ENCODE measurements around the gene VPS35L. TPM values are rescaled to one million over a fixed set of nuclear protein-coding genes. Genes with fewer than 3 reads are reported as not detected.
"Not testable (repeated sequence)": the region's sequence is repeated elsewhere in the genome, so short reads cannot be mapped to it uniquely, and the experiment has no call there.

The VPS35L gene
- polyA plus RNA-seq, 5 donors, result 50.5 to 56.9 (median 55.9) TPM

DNA sequence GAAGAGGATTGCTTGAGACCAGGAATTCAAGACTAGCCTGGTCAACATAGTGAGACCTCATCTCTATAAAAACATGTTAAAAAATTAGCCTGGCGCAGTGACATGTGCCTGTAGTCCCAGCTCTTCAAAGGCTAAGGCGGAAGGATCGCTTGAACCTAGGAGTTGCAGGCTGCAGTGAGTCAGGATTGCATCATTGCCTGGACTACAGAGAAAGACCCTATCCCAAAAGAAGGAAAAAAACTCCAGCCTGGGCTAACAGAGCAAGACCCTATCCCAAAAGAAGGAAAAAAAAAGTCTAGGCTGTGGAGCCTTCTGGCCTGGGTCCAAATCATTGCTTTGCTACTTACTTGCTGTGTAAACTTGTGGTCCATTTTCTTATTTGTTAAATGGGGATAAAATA lies 26.8 kb upstream of the VPS35L start:
- no peak for DNase-seq

DNA sequence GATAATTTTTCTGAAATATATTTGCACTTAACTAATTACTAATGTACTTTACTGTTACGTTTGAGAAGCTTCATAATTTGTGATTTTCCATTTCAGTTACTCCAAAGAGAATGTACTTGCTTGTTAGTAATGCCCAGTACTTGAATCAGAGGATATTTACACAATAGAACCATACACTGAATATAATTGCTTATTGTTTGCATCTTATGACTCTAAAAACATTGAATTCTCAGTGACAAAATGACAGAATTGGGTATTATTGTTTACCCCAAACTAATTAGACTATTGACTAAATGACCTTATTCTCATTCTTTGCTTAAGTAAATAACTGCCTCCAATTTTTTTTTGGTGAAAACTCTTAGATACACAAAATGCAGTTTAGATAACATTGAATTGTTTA lies 22.9 kb upstream of the VPS35L start:
- DNase-seq, result no peak

DNA sequence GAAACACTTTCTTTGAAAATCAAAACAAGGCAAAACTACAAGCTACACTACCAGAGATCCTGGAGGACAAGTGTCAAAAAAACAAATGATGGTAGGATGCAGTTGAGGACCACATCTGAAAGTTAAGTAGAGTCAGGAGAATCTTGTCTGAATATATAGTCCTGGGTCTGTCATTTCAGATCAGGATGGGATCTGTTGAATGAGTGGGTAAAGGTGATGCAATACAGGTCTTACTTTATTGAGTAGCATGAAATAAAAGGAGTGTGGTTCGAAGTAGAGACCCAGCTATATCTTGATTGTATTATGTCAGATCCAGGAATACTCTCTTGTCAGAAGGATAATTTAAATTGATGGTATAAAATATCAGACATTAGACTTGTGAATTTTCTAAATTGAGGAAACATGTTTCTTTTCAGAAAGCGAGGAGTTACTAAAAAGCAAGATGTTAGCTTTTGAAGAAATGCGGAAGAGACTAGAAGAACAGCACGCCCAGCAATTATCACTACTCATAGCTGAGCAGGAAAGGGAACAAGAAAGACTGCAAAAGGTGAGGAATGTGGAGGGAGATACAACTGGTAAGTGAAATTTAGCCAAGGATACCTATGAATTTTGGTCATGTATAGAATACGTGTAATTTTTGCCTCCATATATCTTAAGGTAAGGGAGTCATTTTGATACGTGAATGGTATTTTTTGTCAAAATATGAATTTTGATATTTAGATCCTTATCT lies 15.1 kb upstream of the VPS35L start:
- DNase-seq, result no peak

DNA sequence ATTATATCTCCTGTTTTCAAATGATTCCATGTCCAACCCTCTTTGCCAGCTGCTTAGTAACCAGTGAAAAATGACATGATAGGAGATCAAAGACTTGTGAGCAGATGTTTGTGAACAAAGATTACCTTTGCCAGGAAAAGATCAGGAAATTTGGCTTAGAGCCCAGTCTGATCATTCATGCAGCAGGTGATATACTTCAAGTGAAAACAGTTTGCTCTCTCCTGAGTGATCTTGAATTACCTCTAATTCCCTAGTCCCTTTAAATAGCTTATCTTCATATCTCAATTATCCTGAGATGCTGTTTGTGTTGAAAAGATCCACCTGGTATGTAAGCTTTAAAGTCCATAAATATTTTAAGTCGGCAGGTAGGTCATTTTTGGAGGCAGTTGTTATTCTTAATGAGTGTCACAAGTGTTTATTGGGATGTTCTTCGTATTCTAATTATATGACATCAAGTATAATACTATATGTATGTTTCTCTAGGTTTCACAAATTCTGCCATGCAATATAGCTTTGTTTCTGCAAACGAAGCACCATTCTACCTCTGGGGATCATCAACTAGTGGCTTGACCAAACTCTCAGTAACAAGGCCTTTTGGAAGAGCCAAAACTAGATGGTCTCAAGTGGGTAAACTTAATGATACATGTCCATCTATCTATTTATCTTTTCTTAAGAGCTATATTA lies 13.2 kb upstream of the VPS35L start:
- DNase-seq, result no peak

GRCh38 chr16:19543278-19543996 lies 12.1 kb upstream of the VPS35L start:
- not testable (repeated sequence) for DNase-seq

- DNase-seq, result no peak
These were observed 7.4 kb upstream of the VPS35L start for GRCh38 chr16:19548144-19548543.

DNA sequence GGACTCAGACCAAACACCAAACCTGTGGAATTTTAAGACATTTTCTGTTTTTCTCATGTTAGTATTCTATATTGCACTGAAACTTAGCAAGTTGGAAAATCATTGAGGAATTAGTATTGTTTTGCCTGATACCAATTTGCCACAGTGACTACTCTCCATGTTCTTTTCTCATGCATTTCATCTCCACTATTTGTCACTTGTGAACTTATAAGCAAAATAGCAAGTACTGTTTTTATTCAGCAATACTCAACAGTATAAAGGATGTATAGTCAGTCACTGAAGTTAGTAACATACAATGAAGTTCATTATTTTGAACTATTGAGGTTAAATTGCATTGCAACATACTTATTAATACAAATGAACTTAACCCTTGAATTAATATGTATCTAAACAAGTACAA lies 5.8 kb upstream of the VPS35L start:
- no peak for DNase-seq

GRCh38 chr16:19555938-19556771 lies 652 bp downstream of the VPS35L start:
- DNase-seq, result peak in 1 of 2 donors; percentile 4

DNA sequence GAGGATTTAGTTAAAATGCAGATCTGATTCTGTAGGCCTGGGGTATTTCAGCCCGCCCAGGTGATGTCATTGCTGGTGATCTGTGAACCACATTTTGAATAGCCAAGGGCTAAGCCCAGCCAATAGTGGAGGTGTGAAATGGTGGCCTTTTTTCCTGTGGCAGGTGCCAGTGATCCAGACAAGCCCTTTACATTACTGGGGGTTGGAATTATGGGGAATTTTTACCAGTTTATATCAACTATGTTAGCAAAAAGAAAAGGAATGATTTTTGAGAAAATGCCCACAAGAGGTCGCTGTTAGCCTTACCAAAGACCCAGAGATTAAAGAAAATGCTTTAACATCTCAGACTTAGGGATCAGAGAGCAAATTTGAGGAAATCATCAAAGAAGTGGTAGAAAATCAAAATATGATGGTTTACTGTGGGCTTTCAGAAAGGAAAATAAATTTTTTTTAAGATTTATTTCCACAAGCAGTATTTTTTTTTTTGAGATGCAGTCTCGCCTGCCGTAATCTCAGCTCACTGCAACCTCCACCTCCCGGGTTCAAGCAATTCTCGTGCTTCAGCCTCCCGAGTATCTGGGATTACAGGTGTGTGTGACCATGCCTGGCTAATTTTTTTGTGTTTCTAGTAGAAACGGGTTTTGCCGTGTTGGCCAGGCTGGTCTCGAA lies 3.9 kb downstream of the VPS35L start:
- DNase-seq, result peak; percentile 16 to 44

DNA sequence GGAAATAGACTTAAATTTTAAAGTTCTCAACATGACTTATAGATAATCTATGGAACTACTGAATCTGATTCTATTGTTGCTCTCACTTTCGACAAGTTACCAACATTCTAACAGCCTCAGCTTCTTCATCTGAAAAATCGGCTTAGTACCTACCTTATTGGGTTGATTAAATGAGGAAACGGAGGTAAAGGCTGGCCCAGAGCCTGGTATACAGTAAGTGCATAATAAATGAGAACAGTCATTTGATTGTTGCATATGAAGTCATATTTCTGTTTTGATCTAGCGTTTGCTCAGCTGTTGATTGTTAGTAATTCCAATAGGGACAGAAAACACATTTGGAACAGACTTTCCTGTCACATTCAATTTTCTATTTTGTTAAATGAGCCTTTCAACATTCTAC lies 4.6 kb downstream of the VPS35L start:
- DNase-seq, result no peak

- no peak for DNase-seq
These were observed 7.9 kb downstream of the VPS35L start for GRCh38 chr16:19563377-19563776.

- DNase-seq, result no peak
These were observed 10.9 kb downstream of the VPS35L start for GRCh38 chr16:19566362-19566761.

DNA sequence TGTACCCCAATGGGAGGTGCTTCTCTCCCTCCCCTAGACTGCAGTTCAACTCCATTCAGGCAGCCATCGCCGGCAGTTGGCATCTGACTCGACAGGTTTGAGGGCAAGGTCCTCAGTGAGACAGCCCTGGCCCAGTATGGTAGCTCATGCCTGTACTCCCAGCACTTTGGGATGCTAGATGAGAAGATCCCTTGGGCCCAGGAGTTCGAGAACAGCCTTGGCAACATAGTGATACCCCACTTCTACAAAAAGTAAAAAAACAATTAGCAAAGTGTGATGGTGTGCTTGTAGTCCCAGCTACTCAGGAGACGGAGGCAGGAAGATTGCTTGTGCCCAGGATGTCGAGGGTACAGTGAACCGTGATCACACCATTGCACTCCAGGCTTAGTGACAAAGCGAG lies 12.1 kb downstream of the VPS35L start:
- no peak for DNase-seq

DNA sequence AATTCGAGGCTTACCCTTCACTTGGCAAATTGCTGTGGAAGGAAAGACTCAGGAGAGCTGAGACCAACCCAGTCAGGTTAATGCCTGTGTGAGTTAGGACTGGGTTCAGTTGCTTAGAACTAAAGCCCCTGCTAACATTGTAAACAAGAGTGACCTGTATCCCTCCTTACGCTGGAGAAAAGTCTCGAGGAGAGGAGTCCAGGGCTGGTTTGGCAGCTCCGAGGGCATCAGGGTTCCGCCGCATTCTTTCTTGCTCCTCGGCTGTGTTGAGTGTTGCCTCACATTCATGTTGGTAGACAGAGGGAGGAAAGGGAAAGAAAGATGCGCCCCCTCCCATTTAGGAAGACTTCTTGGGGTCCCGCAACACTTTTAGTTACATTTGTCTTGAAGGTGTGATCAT lies 18.5 kb downstream of the VPS35L start:
- no peak for DNase-seq

DNA sequence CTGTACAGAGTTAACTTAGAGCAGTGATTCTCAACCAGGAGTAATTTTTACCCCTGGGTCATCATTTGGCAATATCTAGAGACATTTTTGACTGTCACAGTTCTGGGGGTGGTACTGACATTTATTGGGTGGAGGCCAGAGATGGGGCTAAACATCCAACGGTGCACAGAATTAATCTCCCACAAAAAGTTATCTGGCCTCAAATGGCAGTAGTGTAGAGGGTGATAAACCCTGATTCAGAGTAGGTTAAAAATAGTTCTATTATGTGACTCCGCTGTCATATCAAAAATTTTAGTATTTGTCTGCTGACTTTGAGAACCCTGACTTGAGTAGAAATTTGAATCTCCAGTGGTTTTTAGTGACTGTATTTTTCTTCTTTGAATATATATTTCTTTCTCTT lies 19.1 kb downstream of the VPS35L start:
- no peak for DNase-seq

DNA sequence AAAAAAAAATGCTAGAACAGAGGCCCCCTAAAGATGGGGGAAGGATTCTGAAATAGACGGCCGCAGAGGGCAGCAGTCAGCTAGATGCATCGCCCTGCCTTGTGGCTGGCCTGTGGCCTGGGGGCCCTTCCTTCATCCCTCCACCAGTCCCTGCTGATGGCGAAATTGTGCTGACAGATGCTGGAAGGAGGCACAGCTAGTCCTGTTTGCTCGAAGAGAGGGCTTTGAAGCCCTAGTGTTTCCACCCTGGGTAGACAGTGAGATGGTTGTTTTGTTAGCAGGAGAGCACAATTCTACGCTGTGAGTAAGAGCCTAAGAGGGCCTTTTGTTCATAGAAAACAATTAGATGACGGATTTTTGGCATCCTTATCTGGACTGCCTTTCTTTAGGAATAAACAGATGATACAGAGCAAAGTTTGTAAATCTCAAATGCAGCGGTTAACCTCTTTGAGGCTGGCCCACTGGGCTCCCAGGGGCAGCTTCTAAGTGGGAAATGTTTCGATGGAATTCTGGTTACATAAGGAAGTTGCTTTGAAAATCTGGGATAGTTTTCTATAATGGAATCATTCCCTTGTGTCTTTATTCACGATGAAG lies 23.0 kb downstream of the VPS35L start:
- no peak for DNase-seq

DNA sequence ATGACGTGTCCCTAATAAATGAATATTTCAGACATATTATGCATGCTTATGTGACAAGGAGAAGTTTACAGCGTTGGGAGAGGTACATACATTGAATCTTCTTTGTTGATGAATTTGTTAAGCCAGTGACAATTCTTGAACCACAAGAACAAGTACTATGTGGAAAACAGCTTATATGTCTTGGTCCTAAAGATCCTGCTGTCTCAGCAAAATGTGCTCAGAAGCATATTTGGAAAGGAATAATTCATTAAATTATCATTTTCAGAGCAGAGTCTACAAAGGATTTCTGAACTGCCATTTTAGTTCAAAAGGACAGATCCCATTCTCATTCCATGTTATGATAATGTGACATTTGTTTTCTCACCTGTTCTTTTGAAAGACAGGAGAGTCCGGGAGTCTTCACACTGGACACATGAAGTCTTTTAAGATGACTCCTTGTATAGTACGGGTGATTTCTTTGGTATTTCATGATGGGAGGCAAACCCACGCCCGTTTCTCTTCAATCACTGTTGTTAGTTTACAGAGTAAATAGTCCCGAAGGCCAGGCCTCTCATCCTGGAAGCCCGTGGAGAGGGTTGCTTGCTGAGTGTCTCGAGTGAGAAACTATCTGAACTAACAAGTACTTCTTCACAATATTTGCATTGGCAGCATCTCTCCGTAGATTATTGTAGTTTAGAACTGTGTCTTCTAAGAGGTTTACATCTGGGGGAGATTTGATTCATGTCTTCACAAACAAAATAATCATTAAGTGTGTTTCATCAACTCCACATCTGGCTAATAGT lies 26.7 kb downstream of the VPS35L start:
- DNase-seq, result no peak

DNA sequence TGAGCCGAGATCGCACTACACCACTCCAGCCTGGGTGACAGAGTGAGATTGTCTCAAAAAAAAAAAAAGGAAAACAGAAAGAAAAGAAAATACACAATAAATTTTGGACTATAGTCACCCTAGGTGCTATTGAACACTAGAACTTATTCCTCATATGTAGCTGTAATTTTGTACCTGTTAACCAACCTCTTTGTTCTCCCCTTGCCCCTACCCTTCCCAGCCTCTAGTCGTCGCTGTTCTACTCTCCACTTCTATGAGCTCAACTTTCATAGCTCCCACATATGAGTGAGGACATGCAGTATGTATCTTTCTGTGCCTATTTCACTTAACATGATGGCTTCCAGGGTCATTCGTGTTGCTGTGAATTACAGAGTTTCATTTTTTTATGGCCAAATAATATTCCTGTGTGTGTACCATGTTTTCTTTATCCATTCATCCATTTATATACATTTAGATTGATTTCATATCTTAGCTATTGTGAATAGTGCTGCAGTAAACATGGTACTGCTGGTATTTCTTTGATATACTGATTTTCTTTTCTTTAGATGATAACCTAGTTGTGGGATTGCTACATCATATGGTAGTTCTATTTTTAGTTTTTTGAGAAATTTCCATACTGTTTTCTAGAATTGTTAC lies 28.3 kb downstream of the VPS35L start:
- DNase-seq, result peak in 1 of 2 donors; percentile 23

GRCh38 chr16:19588661-19589060 lies 33.2 kb downstream of the VPS35L start:
- no peak for DNase-seq

DNA sequence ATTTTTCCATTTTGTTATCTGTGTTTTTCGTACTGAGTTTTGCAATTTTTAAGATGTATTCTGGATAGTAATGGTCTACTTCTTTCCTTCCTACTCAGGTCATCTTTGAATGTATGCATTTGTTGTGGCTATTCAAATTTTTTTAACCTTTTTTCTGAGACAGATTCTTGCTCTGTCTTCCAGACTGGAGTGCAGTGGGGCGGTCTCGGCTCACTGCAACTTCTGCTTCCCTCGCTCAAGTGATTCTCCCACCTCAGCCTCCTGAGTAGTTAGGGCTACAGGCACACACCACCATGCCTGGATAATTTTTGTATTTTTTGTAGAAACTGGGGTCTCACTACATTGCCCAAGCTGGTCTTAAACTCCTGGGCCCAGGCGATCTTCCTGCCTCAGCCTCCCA lies 33.6 kb downstream of the VPS35L start:
- no peak for DNase-seq

Data from right lung (tissue), 5 donors.